Heart left ventricle (tissue), 13 donors: ENCODE results near the gene CCT3.

ENCODE experiments used
- CTCF ChIP-seq, 12 donors: fragments of 200-600 bp; sonication (generic) in 4 of 12; IDR thresholded peaks; one replicate each; pipeline versions ENCODE4 v1.5.0 to v1.8.0; 2018 to 2022; ENCODE audit warnings: antibody characterized with exemption in 12 of 12, mild to moderate bottlenecking in 5 of 12
- POLR2A ChIP-seq, 2 donors: fragments of 450-650 bp; IDR thresholded peaks; one replicate each; pipeline ENCODE4 v1.6.1; 2017; ENCODE audit warnings: antibody characterized with exemption in 2 of 2, mild to moderate bottlenecking in 2 of 2, moderate library complexity in 2 of 2
- donor health status: ischemic (EF 13 %, LVEDD 7.1; RV severe dilation, severe dysfunction).
- donor health status: DM: no; HTN: yes; CAD: no.
- donor health status: DM: no; HTN: no; CAD: no.
- donor health status: ischemic (EF 25% LVEDD 6.9; RV normal size, moderate dysfunction).
- donor health status: ischemic (EF 25% LVEDD 5.7; RV mildly dilated, moderate dysfunction).
- donor health status: ischemic (EF 35%, LVEDD 5.7; RV mildly dilated, moderate dysfunction).
- donor health status: nonischemic (EF 11% LVEDD 7.7; RV severe dilation, severe dysfunction).
- donor health status: DM: yes; HTN: yes; CAD: no.
- donor health status: PGD.
- donor health status: ischemic (EF 29% LVEDD 5.4; RV normal size, mild dysfunction).
- donor health status: nonischemic (EF 23%, LVEDD 6.1; RV moderate dilation, normal function).

- no peak for TF ChIP-seq CTCF (IDR thresholded peaks at IDR 0.05)
- no peak for TF ChIP-seq POLR2A (IDR thresholded peaks at IDR 0.05)
These were observed 21.2 kb downstream of the CCT3 start for GRCh38 chr1:156316909-156317308.
